HG02885 (cell line): Measurements from ENCODE around the gene DMBX1.

ENCODE experiments used
- ATAC-seq: cut with Tn5 transposase; IDR thresholded peaks from one replicate; pipeline ENCODE4 v1.9.1; 2021; ENCODE audit warnings: mild to moderate bottlenecking; ENCODE audit not compliant: unreplicated experiment, poor library complexity

DMBX1 gene

DNA sequence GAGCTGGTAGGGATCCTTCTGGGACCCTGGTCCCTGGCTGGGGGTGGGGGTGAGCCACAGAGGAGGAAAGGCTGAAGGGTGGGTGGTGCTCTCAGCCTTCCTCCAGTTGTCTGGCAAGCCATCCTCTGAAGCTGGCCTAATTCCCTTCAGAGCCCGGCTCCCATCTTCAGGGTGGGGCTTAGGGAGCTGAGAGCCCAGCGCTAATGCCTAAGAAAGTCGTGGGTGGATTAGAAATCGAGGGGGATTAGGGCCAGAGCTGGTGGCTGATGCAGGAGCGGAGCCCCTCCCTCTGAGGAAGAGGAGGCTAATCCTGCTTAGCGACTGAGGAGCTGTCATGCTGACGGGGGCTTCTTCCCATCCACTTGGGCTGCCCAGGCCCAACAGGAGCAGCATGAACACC is 30.8 kb upstream of the DMBX1 start:
- no peak for ATAC-seq

DNA sequence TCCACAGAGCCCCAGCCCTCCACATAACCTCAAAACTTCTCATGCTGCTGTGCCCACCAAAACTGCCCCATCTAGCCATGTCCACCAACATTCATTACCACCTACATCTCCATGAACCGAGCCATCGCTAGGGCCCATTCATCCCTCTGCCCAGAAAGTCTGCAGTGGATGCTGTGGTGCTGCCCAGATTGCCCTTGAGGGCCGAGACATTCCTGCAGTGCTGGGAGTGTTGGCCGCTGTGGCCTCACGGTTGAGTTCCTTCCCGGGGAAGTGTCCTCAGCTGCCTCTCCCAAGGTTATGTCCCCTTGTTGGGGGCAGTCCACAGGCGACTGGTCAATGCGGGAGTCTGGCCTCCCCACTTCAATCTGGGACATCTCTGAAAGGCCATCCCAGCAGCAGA is 30.3 kb upstream of the DMBX1 start:
- ATAC-seq = no peak

DNA sequence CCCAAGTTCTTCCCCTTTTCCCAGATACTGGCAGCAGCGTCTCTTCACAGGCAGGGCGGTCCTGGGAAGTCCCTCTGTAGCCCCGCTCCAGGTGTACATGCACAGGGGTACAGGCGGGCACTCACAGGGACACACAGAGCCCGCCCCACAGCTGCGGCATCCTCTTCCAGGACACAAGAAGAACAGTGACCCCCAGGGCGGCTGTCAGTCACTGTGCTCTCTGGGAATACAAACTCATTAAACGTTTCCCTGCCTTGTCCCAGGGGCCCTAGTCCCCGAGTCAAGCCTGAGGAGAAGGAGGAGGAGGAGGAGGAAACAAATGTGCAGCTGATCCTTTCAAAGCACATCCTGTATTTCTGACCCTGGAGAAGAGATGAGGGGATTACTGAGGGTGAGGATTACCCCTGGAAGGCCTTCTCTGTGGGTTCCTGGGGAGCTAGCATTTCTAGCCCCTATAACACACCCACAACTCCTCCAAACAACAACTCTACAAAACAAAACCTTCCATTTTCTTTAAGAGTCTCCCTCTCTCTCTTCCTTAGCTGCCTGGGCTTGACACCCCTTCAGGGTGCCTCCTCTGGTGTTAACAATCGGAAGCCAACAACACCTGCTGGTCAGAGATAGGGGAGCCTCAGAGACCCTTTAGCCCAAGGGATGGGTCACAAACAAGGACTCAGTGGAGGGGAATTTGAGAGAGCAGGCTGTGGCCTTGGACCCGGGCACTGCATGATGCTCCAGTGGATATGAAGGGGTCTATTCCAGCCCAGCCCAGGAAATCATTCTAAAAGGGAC is 28.4 kb upstream of the DMBX1 start:
- no peak for ATAC-seq

DNA sequence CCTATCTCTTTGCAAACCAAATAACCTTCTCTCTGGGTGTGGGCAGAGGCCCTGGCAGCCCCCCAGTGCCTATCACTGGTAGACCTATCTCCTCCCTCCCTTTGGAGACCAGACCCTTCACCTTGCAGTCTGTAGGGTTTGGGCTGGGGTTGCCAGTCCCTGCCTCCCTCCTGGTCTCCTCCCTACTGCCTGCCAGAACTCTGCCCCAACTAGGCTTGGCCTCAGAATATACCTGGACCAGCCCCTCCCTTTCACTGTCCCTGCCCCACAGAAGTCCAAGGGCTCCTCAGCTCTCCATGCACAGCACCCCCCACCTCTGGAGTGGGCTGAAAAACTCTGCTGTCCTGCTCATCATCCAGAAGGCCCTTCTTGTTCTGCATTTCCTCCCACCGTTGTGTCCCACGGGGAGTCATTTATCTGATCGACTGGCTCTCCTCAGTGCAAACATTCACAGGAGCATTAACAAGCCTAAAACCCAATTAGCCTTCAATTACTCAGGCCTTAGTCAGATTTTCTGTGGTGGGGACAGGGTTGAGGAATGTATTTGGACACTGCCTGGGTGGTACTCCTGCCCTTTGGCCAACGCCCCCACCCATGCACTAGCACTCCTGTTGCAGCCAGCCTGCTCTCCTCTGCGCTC is 27.7 kb upstream of the DMBX1 start:
- no peak for ATAC-seq

DNA sequence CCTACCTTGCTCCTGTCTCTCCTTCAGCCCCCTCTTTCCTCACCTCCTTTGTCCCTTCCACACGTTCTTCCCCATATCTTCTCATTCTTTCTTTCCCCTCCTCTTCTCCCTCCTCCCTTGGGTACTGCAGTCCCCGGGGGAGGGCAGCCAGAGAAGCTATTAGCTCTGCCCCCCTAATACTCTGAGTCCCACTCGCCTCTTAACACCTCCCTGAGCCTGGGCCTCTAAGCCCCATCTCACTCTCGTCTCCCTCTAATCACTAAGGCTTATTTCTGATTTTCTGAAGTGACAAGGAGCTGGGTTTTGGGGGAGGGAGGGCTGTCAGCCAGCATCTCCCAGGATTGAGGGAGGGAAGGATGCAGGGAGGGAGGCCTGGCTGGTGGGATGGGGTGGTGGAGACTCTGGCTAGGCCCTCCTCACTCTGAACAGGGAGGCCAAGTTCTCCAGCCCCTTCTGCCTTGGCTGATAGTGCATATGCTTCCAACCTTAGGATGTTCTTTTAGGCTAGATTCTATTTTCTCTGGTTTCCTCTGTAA is 25.6 kb upstream of the DMBX1 start:
- no peak for ATAC-seq

DNA sequence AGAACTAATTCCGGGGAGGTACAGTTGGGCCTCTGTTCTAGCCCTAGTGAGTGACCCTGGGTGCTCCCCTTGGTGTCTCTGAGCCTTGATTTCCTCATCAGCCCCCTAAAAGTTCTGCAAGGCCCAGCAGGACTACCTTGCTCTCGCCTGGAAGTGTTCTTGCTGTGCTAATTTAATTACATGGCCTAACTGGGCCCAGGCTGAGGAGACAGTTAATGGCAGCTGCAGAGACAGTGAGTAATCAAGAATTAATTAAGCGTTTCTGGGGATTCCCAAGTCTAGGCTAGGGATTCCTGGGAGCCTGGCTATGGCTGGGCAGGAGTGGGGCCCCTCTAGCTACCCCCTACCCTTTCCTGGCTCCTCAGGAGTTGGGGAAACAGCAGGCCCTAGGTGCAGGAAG is 24.7 kb upstream of the DMBX1 start:
- ATAC-seq = no peak

DNA sequence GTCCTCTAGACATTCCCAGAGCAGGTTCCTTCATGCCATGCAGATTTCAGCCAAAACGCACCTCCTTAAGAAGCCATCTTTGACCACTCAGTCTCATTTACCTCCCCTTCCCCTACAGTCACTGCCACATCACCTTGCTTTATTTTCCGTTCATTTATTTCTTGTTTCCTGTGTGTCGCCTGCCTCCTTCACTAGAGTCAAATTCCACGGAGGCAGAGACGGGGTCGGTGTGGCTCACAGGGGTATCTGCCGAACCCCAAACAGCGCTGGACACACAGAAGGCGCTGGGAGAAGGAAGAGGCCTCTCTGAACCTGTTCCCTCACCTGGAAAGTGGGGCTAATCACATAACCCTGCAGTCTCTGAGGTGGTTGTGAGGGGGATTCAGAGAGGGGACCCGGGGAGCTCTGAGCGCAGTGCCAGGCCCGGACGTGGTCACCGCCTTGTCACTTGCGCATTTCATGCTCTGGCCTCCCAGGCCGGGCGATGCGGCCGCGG is 23.6 kb upstream of the DMBX1 start:
- ATAC-seq = no peak

DNA sequence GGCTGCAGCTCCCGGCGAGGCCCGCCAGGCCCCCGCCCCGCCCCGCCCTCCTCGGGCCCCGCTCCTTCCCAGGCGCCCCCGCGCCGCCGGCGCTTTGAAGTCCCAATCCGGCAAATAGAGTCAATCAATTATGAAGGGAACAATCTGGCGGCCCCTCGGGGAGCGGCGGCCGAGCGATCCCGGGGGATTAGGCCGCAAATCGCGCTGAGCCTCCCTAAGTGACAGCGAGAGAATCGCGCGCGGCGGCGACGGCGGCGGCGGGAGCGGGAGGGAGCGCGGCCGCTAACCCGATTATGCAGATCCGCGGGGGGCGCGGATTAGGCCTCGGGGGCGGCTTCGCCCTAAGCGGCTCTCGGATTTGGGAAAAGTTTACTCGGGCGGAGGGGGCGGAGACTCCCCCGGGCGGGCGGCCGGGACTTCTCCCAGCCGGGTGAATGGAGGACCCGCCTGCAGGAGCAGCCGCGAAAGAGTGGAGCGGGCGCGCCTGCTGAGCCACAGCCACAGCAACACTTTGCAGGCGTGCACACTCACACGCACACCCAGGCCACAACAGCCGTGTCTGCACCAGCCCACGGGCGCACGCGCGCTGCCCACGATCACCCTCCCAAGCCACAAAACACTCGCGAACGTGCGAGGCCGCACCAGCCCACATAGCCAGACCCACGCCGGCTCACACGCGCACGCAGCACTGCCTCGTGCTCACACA is 23.0 kb upstream of the DMBX1 start:
- no peak for ATAC-seq

DNA sequence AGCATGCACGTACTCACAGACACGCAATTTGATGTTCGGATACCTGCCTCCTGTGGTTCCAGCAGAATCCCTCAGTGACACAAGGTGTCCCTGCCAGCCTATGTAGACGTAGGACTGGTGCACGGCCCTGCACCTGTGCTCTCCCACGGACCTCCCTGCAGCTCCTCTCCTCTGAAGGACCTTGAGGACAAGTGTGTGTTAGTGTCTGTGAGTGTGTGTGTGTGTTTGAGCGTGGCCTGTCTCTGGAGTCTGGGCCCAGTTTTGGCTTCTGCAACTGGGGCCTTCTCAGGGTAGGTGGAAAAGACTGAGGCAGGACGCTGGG is 22.5 kb upstream of the DMBX1 start:
- ATAC-seq = no peak

DNA sequence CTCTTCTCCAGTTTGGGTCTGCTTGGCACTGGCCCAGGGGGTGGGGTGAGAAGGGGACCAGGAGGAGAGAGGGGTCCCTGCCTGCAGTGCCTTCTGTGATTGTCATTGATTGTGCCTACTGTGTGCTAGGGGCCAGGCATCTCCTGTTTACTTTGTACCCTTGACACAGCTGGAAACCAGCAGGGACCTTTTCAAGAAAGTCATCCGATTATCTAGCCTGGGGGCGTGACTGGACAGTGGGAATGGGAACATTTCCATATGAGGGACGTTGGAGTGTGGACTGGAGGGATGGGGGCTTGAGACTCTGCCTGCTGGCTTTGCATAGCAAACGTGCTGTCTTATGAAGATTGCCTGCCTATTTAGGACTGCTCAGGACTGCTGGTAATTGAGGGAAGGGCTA is 19.8 kb upstream of the DMBX1 start:
- no peak for ATAC-seq

DNA sequence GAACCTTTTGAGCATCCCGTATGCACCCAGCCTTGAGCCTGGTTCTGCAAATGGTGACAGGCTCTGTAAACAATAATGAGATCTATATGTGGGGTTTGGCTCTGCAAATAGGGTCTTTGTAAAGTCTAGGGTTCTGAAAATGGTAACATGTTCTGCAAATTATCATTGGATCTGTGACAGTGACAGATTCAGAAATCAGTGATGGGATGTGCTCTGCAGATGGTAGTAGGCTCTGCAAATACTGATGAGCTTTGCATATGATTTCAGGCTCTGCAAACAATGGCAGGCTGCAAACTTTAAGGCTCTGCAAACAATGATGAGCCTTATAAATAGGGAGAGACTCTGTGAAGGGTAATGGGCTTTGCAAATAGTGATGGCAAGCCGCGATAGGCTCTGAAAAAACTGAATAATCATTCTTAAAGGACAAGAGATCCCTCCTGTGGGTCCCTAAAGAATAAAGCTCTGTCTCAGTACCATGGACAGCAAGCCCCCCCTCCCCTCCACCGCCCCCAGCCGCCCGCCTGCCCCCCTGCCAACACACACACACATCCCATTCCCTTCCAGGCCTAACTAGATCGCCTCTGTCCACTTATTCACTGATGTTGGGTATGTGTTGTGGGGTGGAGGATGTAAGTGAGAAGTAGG is 17.7 kb upstream of the DMBX1 start:
- ATAC-seq = no peak

DNA sequence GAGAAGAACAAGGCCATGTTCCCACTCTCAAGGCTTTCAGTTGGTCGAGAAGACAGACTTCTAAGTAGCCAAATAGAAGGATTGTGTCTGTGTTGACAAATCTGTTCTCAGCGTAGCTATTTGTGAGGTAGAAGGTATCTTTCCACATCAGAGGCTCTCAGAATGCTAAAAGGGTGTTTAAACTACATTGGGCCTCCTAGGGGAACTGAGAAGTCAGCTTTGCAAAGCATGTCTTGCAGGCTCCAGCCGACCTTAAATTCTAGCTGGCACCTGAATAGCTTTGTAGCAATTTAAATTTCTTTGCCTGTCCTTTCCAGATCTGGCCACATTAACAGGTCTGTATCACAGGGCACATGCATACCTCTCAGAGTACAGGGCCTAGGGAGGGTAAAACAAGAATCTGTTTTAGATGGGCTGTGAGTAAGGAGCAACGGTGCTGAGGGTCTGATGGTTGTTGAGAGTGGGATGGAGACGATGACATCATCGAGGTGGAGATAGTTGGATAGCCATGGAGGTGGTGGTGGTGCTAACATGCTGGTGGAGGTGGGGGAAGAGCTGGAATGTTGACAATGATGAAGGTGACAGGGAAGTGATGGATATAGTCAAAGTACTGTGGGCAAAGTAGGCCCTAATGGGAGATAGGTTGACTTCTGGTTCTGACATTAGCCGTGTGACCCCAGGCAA is 17.0 kb upstream of the DMBX1 start:
- ATAC-seq = no peak

DNA sequence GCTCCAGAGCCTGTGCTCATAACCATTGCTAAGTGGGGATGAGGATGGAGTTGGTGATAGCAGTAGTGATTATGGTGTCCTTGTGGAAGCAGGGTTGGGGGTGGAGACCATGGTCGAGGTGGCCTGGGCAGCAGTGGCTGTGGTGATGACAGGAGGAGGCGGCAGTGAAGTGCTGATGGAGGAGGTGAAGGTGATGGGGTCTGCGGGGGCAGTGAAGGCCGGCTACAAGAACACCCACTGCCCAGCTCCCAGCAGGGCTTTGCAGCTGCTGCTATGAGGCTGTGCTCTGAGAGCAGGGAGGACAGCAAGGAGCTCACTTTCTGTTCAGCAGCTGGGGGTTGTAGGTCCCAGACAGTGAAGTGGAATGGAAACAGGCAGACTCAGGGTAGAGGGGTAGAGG is 15.6 kb upstream of the DMBX1 start:
- no peak for ATAC-seq

DNA sequence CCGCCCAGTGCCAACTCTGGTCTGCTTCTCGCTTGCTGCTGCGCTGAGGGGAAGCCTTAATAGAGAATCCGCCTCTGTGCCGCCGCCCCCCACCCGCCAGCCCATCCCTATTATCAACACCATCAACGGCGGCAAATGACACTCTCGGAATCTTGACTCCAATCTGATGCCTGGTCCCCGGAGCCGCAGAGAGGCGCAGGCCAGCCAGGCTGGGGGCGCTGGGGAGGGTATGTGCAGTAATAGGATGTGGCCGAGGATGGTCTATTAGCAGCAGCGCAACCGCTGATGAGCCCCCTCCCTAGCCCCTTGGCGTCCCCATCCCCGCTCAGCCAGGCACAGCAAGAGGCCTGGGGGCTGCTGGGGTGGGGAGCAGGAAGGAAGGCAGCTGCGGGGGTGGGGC is 15.1 kb upstream of the DMBX1 start:
- ATAC-seq = no peak

DNA sequence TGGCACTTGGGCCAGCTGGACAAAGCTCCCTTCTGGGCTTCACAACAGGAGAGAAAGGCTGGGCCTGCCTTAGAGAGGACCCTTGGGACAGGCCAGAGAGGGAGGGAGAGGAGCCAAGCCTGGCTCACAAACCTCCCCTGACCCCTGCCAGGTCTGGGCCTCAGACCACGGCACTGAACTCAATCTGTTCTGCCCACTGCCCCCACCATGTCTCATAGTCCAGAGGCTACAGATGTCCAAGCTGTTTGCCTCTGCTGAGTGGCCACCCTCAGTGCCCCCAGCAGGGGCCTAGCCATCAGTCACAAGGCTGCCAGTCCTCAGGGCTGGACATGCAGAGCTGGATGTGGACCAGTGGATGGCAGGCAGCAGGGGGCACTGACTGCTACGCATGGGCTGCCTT is 13.0 kb upstream of the DMBX1 start:
- ATAC-seq = no peak

DNA sequence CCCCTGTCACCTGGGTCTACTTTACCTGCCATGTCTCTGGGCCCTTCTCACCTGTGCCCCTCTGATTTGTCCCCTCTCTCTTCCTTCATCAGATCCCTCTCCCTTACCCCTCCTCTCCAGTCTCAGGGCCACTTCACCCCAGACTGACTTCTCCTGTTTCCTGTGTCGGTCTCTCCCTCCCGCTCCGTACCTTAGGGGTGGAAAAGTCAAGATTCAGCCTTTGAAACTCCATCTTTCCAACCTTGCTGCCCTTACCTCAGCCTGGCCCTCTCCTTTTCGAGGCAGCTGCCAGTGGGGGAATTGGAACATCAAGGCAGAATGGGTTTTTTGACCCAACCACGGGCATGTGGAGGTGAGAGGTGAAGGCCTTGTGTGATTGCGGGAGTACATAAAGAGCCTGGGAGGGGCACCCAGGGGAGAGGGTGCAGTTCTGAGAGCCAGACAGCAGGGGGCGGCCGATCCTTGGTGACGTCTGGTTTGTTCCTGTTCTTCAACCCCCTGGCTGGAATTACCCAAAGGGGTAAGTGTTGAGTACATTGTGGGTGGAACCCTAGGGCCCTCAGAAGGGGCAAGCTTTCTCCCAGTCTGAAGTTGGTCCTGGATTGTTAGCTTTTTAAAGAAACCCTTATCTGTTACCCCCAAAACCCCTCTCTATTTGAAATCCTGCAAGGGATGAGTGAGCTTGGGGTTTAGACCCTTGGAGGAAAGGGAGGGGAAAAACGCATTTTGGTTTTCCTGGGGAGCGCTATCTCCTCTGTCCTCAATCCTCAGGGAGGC is 12.3 kb upstream of the DMBX1 start:
- ATAC-seq = no peak

DNA sequence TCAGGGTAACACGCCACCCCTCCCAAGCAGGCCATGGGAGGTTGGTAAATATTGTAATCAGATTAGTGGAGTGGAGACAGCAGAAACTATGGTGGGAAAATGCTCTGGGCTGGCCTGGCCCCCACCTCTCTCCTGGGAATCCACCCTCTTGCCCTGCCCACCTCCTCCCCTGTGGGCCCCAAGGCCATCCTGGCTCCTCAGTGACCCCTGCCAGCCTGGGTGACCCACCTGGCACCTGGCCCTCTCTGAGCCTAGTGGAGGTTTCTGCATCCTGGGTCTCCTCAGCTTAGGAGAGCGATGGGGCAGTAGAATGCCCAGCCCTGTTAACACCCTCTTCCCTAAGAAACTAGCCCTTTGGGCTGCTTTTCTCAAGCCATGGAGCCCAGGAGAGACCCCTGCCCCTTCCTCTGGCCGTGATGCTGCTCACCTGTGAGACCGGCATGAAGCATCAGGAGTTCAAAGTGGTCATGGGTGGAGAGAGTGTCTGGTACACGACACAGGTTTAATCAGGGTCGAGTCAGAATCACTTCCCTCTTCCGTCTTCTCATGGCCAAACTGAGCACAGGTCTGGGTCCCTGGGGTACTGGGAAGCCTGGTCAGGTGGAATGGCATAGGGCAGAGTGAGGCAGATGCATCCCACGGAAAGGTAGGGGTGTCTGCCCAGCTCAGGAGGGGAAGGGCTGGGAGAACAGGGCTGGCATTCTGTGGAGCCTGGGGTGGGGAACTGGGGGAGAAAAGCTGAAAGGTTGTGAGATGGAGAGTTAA is 10.7 kb upstream of the DMBX1 start:
- ATAC-seq = no peak

DNA sequence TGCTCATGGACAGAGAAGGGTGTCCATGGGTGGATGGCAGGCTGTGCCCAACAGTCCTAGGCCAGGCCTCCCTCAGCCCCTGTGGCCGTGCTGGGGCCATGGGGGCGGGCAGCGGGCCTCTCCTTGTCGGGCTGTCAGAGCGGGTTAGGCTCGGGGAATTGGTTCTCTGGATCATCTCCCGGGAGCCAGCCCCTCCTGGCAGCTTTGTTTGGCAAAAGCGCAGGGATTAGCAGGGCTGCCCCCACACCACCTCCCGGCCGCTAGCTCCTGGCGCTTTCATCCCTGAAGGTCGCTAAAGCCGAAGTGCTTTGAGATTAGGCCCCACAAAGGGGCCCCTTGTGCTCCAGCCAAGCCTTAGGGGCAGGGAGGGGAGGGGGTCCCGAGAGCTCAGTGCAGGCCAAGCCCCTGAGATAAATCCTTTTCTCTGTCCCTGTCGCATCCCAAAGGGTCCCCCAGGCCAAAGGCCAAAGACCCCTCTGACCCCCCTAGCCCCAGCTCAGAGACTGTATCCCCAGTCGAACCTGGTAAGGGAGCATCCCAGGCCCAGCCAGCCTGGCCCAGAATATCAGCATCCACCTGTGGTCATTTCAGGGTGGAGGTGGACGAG is 9.8 kb upstream of the DMBX1 start:
- no peak for ATAC-seq
